GM19455 (cell line): ENCODE data around the gene ZBTB46.
"Not testable (repeated sequence)": the region's sequence is repeated elsewhere in the genome, so short reads cannot be mapped to it uniquely, and the experiment has no call there.

Experiments used
- ATAC-seq: cut with Tn5 transposase; IDR thresholded peaks from one replicate; pipeline ENCODE4 v1.9.1; 2021; ENCODE audit not compliant: unreplicated experiment

ZBTB46 gene, protein sequence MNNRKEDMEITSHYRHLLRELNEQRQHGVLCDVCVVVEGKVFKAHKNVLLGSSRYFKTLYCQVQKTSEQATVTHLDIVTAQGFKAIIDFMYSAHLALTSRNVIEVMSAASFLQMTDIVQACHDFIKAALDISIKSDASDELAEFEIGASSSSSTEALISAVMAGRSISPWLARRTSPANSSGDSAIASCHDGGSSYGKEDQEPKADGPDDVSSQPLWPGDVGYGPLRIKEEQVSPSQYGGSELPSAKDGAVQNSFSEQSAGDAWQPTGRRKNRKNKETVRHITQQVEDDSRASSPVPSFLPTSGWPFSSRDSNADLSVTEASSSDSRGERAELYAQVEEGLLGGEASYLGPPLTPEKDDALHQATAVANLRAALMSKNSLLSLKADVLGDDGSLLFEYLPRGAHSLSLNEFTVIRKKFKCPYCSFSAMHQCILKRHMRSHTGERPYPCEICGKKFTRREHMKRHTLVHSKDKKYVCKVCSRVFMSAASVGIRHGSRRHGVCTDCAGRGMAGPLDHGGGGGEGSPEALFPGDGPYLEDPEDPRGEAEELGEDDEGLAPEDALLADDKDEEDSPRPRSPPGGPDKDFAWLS

DNA sequence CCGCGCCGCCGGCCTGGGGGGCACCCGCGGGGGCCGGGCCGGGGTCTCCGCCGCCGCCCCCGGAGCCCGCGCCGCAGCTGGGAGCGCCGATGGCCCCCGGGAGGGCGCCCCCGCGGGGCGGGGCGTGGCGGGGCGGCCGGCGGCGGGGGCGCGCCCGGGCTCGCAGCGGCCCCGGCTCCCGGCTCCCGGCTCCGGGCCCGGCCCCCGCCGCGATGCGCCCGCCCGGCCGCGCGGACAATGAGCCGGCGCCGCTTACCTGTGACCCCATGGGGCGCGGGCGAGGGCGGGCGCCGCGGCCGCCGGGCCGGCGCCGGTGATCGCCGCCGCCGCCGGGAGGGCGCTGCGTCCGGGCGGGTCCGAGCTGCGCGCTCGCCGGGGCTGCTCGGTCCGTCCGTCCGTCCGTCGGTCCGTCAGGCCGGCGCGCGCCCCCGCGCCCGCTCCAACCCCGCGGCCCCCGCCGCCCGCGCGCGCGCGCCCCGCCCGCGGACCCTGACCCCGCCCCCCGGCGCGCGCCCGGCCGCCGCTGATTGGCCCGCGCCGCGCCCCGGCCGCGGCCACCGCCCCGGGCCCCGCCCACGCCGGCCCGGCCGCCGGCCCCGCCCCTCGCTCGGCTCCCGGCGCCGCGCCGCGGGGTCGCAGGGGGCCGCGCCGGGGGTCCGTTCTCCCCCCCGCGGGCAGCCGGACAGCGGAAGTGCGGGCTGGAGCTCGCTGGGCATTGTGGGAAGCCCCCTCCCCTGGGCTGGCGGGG, at the start of gene ZBTB46:
Gene ZBTB46, minus strand, starts transcription at position 424 of the 748 bp plus-strand sequence. CDS start 40,507 bp downstream, outside the sequence.
- no peak for ATAC-seq

DNA sequence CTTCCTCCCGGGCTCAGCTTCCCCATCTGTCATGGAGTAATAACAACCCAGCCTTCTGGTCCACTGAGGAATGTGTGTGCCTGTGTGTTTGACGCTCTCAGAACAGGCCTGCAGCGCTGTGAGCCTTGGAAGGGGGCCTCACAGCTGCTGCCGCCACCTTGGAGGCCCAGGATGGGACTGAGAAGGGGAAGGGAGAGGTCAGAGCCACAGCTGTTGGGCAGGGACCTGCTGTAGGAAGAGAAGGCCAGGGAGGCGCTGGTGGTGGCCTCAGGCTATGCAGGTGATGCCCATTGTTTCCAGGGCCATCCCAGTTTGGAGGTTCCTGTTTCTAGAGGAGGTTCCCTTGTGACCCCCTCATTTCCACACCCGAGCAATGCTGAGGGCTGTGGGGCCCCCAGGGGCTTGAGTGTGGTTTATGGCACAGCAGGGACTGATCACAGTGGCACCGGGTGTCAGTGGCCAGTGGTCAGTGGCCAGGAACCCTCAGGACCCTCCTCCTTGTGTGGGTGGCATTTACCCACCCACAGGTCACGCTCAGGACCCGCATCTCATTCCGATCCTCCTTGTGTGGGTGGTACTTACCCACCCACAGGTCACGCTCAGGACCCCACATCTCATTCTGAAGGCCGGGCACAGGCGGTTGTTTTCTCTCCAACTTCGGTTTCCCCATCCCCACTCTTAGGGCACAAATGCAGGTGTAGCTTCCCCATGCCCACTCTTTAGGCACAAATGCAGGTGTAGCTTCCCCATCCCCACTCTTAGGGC, 48.0 kb upstream of the ZBTB46 start:
- no peak for ATAC-seq

DNA sequence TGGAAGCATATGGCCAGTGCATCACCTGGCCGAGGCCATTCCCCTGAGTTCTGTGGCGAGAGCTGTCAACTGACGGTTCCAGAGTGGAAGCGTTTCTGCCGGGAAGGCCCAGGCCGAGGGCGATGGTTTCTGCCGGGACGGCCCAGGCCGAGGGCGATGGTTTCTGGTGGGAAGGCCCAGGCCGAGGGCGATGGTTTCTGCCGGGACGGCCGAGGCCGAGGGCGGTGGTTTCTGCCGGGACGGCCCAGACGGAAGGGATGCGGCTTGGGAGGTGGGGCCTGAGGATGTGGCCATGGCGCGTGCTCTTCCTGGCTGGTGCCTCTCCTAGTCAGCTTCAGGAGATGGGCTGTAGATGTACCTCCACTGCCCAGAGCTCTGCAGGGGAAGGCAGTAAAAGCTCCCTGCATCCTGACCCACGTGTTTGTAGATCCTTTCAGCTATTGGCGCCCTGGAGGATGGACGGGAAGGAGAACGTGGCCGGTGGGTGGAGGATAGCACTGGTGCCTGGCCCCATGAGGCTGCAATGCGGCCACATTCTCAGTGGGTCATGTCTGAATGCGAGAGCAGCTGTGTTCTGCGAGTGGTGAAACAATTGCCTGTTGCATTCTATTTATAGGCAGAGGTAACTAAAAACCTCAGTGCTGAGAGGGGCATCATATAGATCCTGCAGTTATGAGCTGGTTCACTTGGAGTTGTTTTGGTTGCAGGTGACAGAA, 46.8 kb upstream of the ZBTB46 start:
- ATAC-seq = no peak

DNA sequence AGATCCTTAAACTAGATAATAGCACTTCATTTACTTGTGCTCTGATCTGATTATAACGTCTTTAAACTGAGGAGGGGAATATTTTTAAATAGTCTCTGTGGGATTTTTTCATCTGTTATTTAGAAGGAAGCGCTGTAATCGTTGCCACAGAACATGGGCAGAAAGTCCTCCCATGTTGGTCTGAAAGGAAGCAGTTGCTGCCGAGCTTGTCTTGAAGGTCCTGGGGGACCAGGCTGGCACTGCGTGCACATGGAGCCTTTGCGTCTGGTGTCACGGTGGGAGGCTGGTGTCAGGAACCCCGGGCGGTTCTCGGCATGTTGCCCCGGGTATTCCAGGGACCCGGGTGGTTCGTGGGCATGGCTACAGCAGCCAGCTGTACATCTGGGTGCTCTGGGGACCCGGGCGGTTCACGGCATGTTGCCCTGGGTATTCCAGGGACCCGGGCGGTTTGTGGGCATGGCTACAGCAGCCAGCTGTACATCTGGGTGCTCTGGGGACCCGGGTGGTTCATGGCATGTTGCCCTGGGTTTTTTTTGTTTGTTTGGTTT, 45.5 kb upstream of the ZBTB46 start:
- no peak for ATAC-seq

DNA sequence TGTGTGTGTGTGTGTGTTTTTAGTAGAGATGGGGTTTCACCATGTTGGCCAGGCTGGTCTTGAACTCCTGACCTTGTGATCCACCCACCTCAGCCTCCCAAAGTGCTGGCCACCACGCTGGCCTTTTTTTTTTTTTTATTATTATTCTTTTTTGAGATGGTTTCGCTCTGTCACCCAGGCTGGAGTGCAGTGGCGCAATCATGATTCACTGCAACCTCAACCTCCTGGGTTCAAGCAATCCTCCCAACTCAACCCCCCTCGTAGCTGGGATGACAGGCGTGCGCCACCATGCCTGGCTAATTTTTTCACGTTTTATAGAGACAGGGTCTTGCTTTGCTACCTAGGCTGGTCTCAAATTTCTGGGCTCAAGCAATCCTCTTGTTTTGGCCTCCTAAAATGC, 43.2 kb upstream of the ZBTB46 start:
- not testable (repeated sequence) for ATAC-seq

DNA sequence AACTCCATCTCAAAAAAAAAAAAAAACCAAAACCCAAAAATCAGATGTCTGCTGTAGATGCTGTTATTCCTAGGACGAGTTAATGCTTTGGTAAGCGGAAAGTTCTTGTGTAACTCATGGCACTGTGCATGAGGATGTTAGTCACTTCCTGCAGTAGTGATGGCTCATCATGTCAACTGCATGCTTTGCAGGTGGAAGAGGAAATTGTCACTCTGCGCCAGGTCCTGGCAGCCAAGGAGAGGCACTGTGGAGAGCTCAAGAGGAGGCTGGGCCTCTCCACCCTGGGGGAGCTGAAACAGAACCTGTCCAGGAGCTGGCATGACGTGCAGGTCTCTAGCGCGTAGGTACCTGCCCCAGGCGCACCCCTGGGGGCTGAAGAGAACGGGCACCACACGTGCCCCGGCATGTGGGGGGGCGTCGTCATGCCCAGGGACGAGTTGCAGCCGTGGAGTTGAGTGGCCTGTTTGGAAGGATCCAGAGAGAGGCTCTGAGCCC, 42.5 kb upstream of the ZBTB46 start:
- ATAC-seq = no peak

DNA sequence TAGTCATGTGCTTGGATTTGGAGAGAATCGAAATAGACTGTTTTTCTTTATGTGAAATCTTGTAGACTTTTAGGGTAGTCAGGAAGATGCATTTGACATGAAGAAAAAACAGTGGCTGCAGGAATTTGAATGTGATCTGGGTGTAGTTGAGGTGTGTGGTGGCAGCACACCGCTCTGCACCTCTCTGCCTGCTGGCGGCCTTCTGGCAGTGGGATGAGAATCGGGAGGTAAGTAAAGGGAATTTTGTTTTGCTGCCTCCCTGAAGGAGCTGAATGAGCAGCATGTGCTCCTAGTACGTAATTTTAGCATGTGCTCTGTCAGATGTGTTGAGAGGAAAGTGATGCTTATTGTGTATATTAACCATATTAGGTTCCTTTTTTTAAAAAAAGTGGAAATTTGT, 37.2 kb upstream of the ZBTB46 start:
- no peak for ATAC-seq

DNA sequence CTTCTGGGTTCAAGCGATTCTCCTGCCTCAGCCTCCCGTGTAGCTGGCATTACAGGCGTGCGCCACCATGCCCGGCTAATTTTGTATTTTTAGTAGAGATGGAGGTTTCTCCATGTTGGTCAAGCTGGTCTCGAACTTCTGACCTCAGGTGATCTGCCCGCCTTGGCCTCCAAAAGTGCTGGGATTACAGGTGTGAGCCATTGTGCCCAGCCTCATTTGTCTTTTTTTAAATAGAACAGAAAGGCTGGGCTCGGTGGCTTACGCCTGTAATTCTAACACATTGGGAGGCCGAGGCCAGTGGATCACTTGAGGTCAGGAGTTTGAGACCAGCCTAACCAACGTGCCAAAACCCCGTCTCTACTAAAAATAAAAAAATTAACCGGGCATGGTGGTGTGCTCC, 36.0 kb upstream of the ZBTB46 start:
- not testable (repeated sequence) for ATAC-seq

DNA sequence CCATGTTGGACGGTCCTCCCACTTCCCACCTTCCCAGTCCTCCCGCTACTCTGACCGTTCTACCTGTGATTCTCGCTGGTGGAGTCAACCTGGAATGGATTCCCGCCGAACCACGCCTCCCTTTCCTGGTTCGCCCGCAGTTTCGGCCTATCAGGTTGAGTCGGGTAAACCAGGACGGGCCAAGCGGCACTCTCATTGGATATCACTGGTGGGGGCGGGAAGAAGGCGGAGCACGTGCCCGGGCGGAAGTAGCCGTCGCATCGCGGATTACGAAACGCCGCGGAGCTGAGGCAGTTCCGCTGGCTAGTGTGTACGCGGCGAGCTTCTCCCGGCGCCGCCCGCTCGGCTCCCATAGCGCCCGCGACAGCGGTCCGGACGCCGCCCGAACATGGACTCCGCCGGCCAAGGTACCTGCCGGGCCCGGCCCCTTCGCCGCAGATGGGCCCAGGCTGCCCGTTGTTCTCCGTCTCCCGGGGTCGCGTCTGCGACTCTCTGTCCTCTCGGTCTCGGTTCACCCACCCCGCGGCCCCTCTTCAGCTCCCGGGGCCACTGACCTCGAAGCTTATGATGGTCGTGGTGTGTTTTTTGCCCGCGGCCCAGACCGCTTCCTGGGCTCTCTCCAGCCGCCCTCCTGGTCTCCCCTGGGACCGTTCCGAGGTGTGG, 34.0 kb upstream of the ZBTB46 start, which contains the start of gene TPD52L2:
Gene TPD52L2, plus strand, starts transcription at position 293 of the 663 bp plus-strand sequence. Its CDS starts 96 bp downstream, at position 389.
- peak; percentile 64 for ATAC-seq

DNA sequence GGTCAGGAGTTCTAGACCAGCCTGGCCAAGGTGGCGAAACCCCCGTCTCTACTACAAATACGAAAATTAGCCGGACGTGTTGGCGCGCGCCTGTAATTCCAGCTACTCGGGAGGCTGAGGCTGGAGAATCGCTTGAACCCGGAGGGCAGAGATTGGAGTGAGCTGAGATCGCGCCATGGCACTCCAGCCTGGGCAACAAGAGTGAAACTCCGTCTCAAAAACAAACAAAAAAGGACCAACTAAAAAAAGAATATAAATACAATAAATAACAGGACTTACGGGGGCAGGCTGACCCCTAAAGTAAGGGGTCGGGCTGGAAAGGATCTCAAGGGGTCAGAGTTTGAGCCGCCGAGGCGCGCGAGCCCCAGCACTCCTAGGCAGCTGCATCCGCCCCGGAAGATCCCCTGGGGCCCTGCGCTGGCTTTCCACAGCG, 33.5 kb upstream of the ZBTB46 start:
- no peak for ATAC-seq

DNA sequence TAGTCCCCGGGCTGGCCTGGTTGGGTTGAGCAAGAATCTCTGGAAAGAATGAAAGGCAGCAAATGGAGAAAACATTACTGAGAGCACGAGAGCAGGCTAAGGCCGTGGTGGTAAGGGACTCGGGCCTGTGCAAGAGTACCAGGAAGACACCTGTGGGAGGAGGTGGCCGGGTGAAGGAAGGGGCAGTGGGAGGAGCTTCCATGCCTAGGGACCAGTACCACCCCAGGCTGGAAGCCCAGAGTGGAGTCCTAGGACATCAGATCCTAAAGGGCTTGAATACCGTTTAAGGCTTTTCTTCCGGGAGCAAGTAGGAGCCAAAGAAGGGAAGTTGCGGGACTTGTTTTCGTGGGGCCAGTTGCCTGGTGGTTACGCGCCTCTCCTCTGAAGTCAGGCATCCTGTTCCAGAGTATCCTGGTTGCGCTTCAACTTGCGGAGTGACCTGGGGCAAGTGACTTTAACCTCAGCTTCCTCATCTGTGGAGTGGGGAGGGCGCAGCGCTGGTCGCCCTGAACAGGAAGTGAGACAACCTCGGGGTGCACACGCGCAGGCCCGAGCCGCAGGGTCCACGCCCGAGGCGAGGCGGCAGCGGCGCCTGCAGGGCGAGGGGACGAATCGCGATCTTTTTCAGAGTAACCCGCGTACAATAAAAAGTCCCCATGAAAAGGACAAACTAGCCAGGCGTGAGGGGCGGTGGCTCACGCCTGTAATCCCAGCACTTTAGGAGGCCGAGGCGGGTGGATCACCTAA, 32.9 kb upstream of the ZBTB46 start:
- ATAC-seq = peak; percentile 52

DNA sequence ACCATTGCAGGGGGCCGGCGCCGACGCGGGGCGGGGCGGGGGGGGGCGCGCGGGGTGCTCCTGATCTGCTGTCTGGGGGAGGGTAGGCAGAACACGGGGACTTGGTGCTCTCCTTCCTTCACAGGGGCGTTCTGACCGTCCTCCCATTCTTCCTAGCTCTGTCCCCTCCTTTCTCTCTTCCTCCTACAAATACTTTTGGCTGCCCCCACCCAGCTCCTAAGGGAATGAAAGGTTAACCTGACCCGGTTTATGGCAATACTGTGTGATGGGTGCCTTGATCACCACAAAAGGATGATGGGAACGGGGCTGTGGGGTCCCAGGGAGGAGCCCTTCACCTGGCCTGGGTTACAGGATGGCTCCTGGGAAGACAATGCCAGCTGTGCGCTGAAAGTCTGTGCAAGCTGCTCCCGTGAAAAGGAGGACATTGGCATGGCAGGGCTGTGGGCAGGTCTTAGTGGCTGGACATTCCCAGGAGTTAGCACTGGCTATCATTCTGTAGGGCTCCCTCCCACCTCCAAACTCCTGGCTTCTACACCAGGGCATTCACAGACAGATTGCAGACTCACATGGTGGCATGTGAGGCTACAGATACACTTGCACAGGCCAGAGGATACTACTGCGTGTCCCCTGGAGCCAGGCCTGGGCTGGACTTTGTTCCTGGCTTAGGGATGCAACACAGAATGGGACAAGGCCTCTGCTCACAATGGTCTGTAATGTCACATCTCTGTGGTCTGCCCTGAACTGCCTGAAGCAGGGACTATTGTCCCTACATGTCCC, 32.1 kb upstream of the ZBTB46 start:
- ATAC-seq = no peak

DNA sequence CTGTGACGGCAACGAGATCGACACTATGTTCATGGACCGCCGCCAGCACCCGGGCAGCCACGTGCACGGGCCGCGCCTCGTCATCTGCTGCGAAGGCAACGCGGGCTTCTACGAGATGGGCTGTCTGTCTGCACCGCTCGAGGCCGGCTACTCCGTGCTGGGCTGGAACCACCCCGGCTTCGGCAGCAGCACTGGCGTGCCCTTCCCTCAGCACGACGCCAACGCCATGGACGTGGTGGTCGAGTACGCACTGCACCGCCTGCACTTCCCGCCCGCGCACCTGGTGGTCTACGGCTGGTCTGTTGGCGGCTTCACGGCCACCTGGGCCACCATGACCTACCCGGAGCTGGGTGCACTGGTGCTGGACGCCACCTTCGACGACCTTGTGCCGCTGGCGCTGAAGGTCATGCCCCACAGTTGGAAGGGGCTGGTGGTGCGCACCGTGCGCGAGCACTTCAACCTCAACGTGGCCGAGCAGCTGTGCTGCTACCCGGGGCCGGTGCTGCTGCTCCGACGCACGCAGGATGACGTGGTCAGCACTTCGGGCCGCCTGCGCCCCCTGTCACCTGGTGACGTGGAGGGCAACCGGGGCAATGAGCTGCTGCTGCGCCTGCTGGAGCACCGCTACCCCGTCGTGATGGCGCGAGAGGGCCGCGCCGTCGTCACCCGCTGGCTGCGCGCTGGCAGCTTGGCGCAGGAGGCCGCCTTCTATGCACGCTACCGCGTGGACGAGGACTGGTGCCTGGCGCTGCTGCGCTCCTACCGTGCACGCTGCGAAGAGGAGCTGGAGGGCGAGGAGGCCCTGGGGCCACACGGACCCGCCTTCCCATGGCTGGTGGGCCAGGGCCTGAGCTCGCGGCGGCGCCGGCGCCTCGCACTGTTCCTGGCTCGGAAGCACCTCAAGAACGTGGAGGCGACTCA, 31.2 kb upstream of the ZBTB46 start:
- ATAC-seq = no peak

DNA sequence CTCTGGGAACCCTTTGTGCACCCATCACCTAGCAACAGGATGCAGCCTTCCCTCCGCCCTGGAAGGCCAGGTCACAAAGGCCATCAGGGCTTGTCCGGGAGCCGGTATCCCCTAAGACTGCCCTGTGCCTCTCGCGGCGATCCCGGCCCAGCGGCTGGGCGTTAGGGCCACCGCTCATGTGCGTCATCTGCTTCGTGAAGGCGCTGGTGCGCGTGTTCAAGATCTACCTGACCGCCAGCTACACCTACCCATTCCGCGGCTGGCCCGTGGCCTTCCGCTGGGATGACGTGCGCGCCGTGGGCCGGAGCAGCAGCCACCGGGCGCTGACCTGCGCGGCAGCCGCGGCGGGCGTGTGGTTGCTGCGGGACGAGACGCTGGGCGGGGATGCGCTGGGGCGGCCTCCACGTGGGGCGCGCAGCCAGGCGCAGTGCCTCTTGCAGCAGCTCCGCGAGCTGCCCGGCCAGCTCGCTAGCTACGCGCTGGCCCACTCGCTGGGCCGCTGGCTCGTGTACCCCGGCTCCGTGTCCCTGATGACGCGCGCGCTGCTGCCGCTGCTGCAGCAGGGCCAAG, 30.4 kb upstream of the ZBTB46 start, which contains the start of gene ABHD16B:
Gene ABHD16B, plus strand, starts transcription at position 134 of the 570 bp plus-strand sequence. Its CDS starts 43 bp downstream, at position 177.
- no peak for ATAC-seq

DNA sequence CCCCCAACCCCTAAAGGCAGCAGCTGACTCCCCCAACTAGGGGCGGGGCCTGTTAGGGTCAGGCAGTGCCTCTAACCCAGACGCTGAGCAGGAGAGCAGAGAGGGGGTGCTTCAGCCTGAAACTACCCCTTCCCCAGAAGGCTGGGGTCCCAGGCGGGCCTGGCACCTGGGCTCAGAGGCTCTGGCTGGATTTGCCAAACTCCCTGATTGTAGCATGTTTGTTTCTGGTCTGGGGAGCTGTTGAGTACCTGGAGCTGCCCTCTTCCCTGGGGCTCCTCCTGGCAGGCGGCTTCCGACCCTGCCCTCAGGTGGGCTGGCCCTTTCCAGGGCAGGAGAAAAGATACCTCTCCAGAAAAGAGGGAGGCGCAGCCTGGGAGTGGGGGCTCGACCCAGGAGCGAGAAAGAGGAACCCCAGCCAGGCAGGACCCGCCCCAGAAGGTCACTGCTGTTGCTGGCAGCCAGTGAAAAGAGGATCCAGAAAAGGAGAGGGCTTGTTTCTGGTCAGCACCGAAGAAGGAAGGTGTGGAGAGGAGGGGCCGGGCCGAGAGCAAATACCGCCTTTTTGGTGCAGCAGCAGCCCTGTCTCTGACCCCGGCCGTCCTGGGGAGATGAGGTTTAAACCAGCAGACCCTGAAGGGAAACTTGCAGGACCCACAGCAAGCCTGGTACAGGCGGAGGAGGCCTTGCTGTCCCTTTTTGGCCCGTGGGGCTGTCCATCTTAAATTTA, 29.4 kb upstream of the ZBTB46 start:
- ATAC-seq = no peak
